IMR-90 (cell line): ENCODE results near the gene PCSK5. TPM values are rescaled to one million over a fixed set of nuclear protein-coding genes. Genes with fewer than 3 reads are reported as not detected.

ENCODE experiments used
- ATAC-seq: fragments of 200-7000 bp; cut with Tn5 transposase; 2 replicates; pipeline ENCODE4 v1.9.1; 2020; ENCODE audit warnings: low read depth, mild to moderate bottlenecking, moderate library complexity
- BruUV-seq: library from RNA; stranded (reverse); fragments of 400-500 nt; replicated peaks from 2 replicates; lab custom pipeline; 2021; lab: Mats Ljungman, UMichigan
- CTCF ChIA-PET: fragments of 300-600 bp; formaldehyde crosslinking; extraction: SDS; loops from one replicate; lab custom pipeline; 2021; ENCODE audit warnings: antibody characterized with exemption; lab: Yijun Ruan, JAX
- POLR2A ChIA-PET: fragments of 300-600 bp; sonication (Branson Sonifier 250); formaldehyde crosslinking; loops from one replicate; lab custom pipeline; 2022; ENCODE audit warnings: antibody characterized with exemption; ENCODE audit not compliant: unreplicated experiment; lab: Charles Lee
- DNase-seq: peaks from one replicate; pipeline ENCODE4 v3.0.0; 2013
- H2AFZ ChIP-seq: replicated peaks from 2 replicates; pipeline ENCODE3; 2013; ENCODE audit warnings: low read length, mild to moderate bottlenecking; ENCODE audit not compliant: poor library complexity
- H2AK5ac ChIP-seq: 2 replicates; pipeline ENCODE4 v1.6.1; 2013; ENCODE audit warnings: low read depth, low read length, inconsistent platforms
- H2AK9ac ChIP-seq: replicated peaks from 2 replicates; pipeline ENCODE3; 2013; ENCODE audit warnings: mild to moderate bottlenecking, low read depth, low read length, moderate library complexity; ENCODE audit not compliant: poor library complexity
- H2BK120ac ChIP-seq: 2 replicates; pipeline ENCODE4 v1.6.1; 2013; ENCODE audit warnings: low read depth, low read length, inconsistent platforms
- H2BK15ac ChIP-seq: 3 replicates; pipeline ENCODE4 v1.6.1; 2013; ENCODE audit warnings: low read depth, low read length, inconsistent platforms
- H2BK20ac ChIP-seq: 2 replicates; pipeline ENCODE4 v1.6.1; 2013; ENCODE audit warnings: low read depth, mild to moderate bottlenecking, inconsistent platforms, low read length, moderate library complexity
- H2BK5ac ChIP-seq: 2 replicates; pipeline ENCODE4 v1.6.1; 2013; ENCODE audit warnings: mild to moderate bottlenecking, low read depth, low read length, inconsistent platforms; ENCODE audit not compliant: poor library complexity, severe bottlenecking
- H3K14ac ChIP-seq: replicated peaks from 2 replicates; pipeline ENCODE4 v1.6.1; 2013; ENCODE audit warnings: low read depth, low read length, inconsistent platforms
- H3K18ac ChIP-seq: 2 replicates; pipeline ENCODE4 v1.6.1; 2013; ENCODE audit warnings: low read depth, low read length, control low read depth
- H3K23ac ChIP-seq: 2 replicates; pipeline ENCODE4 v1.6.1; 2013; ENCODE audit warnings: low read depth, low read length, inconsistent platforms
- H3K27ac ChIP-seq: 2 replicates; pipeline ENCODE4 v1.5.1; 2013; ENCODE audit warnings: mild to moderate bottlenecking, control low read depth, low read length; ENCODE audit not compliant: insufficient read depth
- H3K27me3 ChIP-seq: 2 replicates; pipeline ENCODE4 v1.6.1; 2013; ENCODE audit warnings: low read length; ENCODE audit not compliant: control insufficient read depth, insufficient read depth
- H3K36me3 ChIP-seq: 2 replicates; pipeline ENCODE4 v1.6.1; 2013; ENCODE audit warnings: low read length, mixed read lengths; ENCODE audit not compliant: control insufficient read depth, insufficient read depth
- H3K4ac ChIP-seq: 2 replicates; pipeline ENCODE4 v1.6.1; 2013; ENCODE audit warnings: low read depth, low read length, inconsistent platforms
- H3K4me1 ChIP-seq: 2 replicates; pipeline ENCODE4 v1.6.1; 2013; ENCODE audit warnings: low read length, mixed read lengths; ENCODE audit not compliant: control insufficient read depth, insufficient read depth
- H3K4me2 ChIP-seq: 2 replicates; pipeline ENCODE4 v1.6.1; 2013; ENCODE audit warnings: low read depth, mild to moderate bottlenecking, control low read depth, low read length, moderate library complexity
- H3K4me3 ChIP-seq: 2 replicates; pipeline ENCODE4 v1.5.1; 2013; ENCODE audit warnings: low read depth, mild to moderate bottlenecking, control low read depth, low read length, moderate library complexity; ENCODE audit not compliant: insufficient read depth
- H3K56ac ChIP-seq: 2 replicates; pipeline ENCODE4 v1.6.1; 2013; ENCODE audit warnings: low read length, inconsistent platforms; ENCODE audit not compliant: insufficient read depth; ENCODE audit errors: extremely low read depth
- H3K79me1 ChIP-seq, 2 experiments: 2 replicates each; pipeline ENCODE4 v1.6.1; 2013; ENCODE audit warnings: low read length in 2 of 2, inconsistent platforms in 1 of 2, low read depth in 1 of 2
- H3K9ac ChIP-seq: 2 replicates; pipeline ENCODE4 v1.6.1; 2013; ENCODE audit warnings: low read depth, low read length, control low read depth
- H3K9me1 ChIP-seq: 2 replicates; pipeline ENCODE4 v1.6.1; 2013; ENCODE audit warnings: low read length, inconsistent platforms; ENCODE audit not compliant: insufficient read depth
- H3K9me3 ChIP-seq: 2 replicates; pipeline ENCODE4 v1.6.1; 2013; ENCODE audit warnings: low read length; ENCODE audit not compliant: control insufficient read depth, insufficient read depth
- H4K20me1 ChIP-seq: 2 replicates; pipeline ENCODE4 v1.6.1; 2013; ENCODE audit warnings: low read length, inconsistent platforms; ENCODE audit not compliant: insufficient read depth
- H4K5ac ChIP-seq: 2 replicates; pipeline ENCODE4 v1.6.1; 2013; ENCODE audit warnings: mild to moderate bottlenecking, low read depth, low read length, control low read depth
- H4K8ac ChIP-seq, 2 experiments: 2 replicates each; pipeline ENCODE4 v1.6.1; 2013; ENCODE audit warnings: low read depth in 2 of 2, low read length in 2 of 2, control low read depth in 1 of 2, inconsistent platforms in 1 of 2
- H4K91ac ChIP-seq: 2 replicates; pipeline ENCODE4 v1.6.1; 2013; ENCODE audit warnings: low read depth, low read length, inconsistent platforms; ENCODE audit not compliant: insufficient read depth
- BHLHE40 ChIP-seq: fragments of 150-350 bp; IDR thresholded peaks from 2 replicates; pipeline ENCODE4 v1.6.1; 2016; ENCODE audit warnings: mild to moderate bottlenecking, low read depth, low read length
- CTCF ChIP-seq: conservative IDR thresholded peaks from 2 replicates; pipeline ENCODE4 v1.5.1; 2012; ENCODE audit warnings: mild to moderate bottlenecking, low read depth, low read length, improper control_type of control experiment
- ELK1 ChIP-seq: fragments of 150-350 bp; IDR thresholded peaks from 2 replicates; pipeline ENCODE4 v1.6.1; 2016; ENCODE audit warnings: low read depth, mild to moderate bottlenecking, low read length, moderate library complexity, borderline replicate concordance
- MAFK ChIP-seq: IDR thresholded peaks from 2 replicates; pipeline ENCODE4 v1.6.1; 2012; ENCODE audit warnings: low read depth, low read length, improper control_type of control experiment
- POLR2A ChIP-seq: IDR thresholded peaks from 2 replicates; pipeline ENCODE4 v1.6.1; 2012; ENCODE audit warnings: mild to moderate bottlenecking, low read depth, low read length
- RAD21 ChIP-seq: IDR thresholded peaks from 2 replicates; pipeline ENCODE4 v1.6.1; 2012; ENCODE audit warnings: low read length, improper control_type of control experiment
- SMC3 ChIP-seq: fragments of 150-350 bp; IDR thresholded peaks from 2 replicates; pipeline ENCODE4 v1.6.1; 2016; ENCODE audit warnings: low read depth, mild to moderate bottlenecking, antibody characterized with exemption, low read length, moderate library complexity
- WGBS, 2 experiments: methylation state at CpG; one replicate each; pipeline versions ENCODE4 v1.1.5 to v1.1.7; 2013; ENCODE audit warnings: missing lambda C conversion rate in 2 of 2; ENCODE audit not compliant: insufficient read length in 1 of 2; ENCODE audit errors: extremely low coverage in 2 of 2; 5-methylcytosine and 5-hydroxymethylcytosine counted together
- dilution Hi-C: fragments of 300-500 bp; cut with HindIII; formaldehyde crosslinking; loops from one replicate; pipeline ENCODE4 v1.14.3; 2018; ENCODE audit warnings: low sequenced_read_pairs; ENCODE audit not compliant: unreplicated experiment
- in situ Hi-C: fragments of 300-500 bp; cut with MboI; formaldehyde crosslinking; loops from 3 replicates; pipeline ENCODE4 v1.14.3; 2019; ENCODE audit warnings: low sequenced_read_pairs, inconsistent platforms, mixed read lengths
- intact Hi-C: fragments of 100-400 bp; cut with micrococcal nuclease; formaldehyde crosslinking; loops from 2 replicates; pipeline ENCODE4 v1.10.0; 2022
- polyA plus RNA-seq, 3 experiments: library from polyadenylated mRNA; depleted of rRNA; stranded (reverse); fragments of >200 nt; gene quantifications; 2 replicates each; pipeline ENCODE4 v1.2.3, GENCODE V29; 2012; ENCODE audit warnings: low replicate concordance in 1 of 3
- total RNA-seq: library from RNA; depleted of rRNA; stranded (reverse); fragments of >200 nt; gene quantifications from 2 replicates; pipeline ENCODE4 v1.2.3, GENCODE V29; 2012
- TF ChIP-seq, protein P1 (sequence below): fragments of 150-350 bp; IDR thresholded peaks from 2 replicates; pipeline ENCODE4 v1.6.1; 2017; ENCODE audit warnings: mild to moderate bottlenecking, antibody characterized with exemption, low read length, low read depth

Gene PCSK5
- total and polyA plus RNA-seq, 2 of the 4 experiments (the other 2 are of a cell fraction): 1.5 to 3.0 TPM

DNA sequence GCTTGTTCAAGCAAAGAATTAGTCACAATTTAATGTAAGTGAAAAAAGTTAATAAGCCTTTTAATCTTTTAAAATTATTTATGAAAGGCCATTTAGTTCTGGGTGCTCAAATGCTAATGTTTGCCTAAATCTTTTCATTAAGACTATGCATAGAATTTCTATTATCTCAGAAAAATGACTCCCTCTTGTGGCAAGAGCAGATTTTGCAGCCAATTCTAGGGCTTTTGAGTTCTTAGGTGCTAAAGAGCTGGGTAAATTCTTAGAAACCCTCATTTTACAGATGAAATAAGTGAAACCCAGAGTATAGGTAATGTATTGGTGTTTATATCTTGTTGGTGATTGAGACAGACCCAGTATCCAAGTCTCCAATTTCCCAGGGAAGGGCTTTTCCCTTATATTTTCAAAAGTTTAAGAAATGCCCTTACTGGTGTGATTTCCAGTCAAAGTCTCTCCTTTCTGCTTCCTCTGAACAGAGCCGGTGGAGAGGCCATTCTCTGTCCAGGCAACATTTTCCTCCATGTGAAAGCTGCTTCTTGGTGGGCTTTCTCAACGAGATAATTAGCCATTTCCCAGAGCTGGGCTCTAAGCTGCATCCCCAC, 24.1 kb upstream of the PCSK5 start:
- H3K4me3 ChIP-seq: no peak overlapping the region
- H3K4me1 ChIP-seq: no peaks in the 10 kb centered on the region
- no peak overlapping the region for H4K8ac ChIP-seq
- no peaks in the 10 kb centered on the region for H3K9me3 ChIP-seq
- H3K4ac ChIP-seq: no peak overlapping the region
- H3K27ac ChIP-seq: no peak overlapping the region
- H4K20me1 ChIP-seq: no peaks in the 10 kb centered on the region
- no peak overlapping the region for H2AK9ac ChIP-seq
- ATAC-seq: peak; percentile 81
- H3K56ac ChIP-seq: no peak overlapping the region
- H2BK15ac ChIP-seq: no peak overlapping the region
- H3K36me3 ChIP-seq: no peaks in the 10 kb centered on the region
- intact Hi-C loops: loop anchor here (1.0 to 2.0 kb wide), 2 partner anchors 436 to 601 kb away; no protein-coding TSS in a partner anchor
- no peak overlapping the region for H2BK5ac ChIP-seq
- no CpG with 5 or more reads among the region's 2 CpGs for WGBS, 2 experiments
- ChIA-PET CTCF (interaction anchor here (0.6 to 1.1 kb wide), 8 partner anchors 12 to 441 kb away, joined by 3 to 6 read pairs (median 3); no protein-coding TSS in a partner anchor), POLR2A (no interaction called here)
- H3K4me2 ChIP-seq: no peak overlapping the region
- no peak overlapping the region for H2BK20ac ChIP-seq
- H3K9me1 ChIP-seq: no peaks in the 10 kb centered on the region
- H3K23ac ChIP-seq: no peak overlapping the region
- H3K14ac ChIP-seq: no peak overlapping the region
- in situ Hi-C loops: no loop called here
- BruUV-seq: no TSS peak
- no peak overlapping the region for H4K5ac ChIP-seq
- H3K27me3 ChIP-seq: no peaks in the 10 kb centered on the region; the same call in none of the 2 replicates
- no peak overlapping the region for H3K9ac ChIP-seq
- no peaks in the 10 kb centered on the region for H3K79me1 ChIP-seq
- H2BK120ac ChIP-seq: no peak overlapping the region
- TF ChIP-seq ELK1 (no peak), MAFK (no peak), CTCF (peak; percentile 66), POLR2A (no peak), SMC3 (peak; percentile 66), RAD21 (peak; percentile 48), BHLHE40 (no peak)
- TF ChIP-seq, protein P1, sequence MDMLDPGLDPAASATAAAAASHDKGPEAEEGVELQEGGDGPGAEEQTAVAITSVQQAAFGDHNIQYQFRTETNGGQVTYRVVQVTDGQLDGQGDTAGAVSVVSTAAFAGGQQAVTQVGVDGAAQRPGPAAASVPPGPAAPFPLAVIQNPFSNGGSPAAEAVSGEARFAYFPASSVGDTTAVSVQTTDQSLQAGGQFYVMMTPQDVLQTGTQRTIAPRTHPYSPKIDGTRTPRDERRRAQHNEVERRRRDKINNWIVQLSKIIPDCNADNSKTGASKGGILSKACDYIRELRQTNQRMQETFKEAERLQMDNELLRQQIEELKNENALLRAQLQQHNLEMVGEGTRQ: no peak
- no peak overlapping the region for H3K18ac ChIP-seq
- dilution Hi-C loops: no loop called here
- no peak overlapping the region for H4K91ac ChIP-seq
- H2AFZ ChIP-seq: no peak overlapping the region
- DNase-seq: peak; percentile 44
- no peak overlapping the region for H2AK5ac ChIP-seq
